Neural cell (in vitro differentiated cells): Measurements from ENCODE around the gene SCN1A.

Source experiments
- CTCF ChIP-seq: fragments of 450-650 bp; IDR thresholded peaks from 2 replicates; pipeline ENCODE4 v1.5.1; 2014; ENCODE audit warnings: antibody characterized with exemption, mild to moderate bottlenecking, moderate library complexity; ENCODE audit not compliant: poor library complexity, severe bottlenecking
- EP300 ChIP-seq: fragments of 450-650 bp; conservative IDR thresholded peaks from 2 replicates; pipeline ENCODE4 v1.6.1; 2014; ENCODE audit warnings: antibody characterized with exemption, mild to moderate bottlenecking, moderate library complexity; ENCODE audit not compliant: poor library complexity, severe bottlenecking
- POLR2AphosphoS5 ChIP-seq: IDR thresholded peaks from 2 replicates; pipeline ENCODE4 v1.6.1; 2012

GRCh38 chr2:166000401-166000800, 127.4 kb downstream of the SCN1A start:
- TF ChIP-seq POLR2AphosphoS5, result no peak
- TF ChIP-seq CTCF, result no peak
- no peak for TF ChIP-seq EP300
